Osteoblast (primary cell): ENCODE data around the gene RIPPLY3. TPM values are rescaled to one million over a fixed set of nuclear protein-coding genes. Genes with fewer than 3 reads are reported as not detected.

ENCODE experiments used
- DNase-seq: peaks from one replicate; pipeline ENCODE4 v3.0.0; 2011; ENCODE audit warnings: low spot score, mixed read lengths; ENCODE audit not compliant: insufficient read length; ENCODE audit errors: missing footprints
- H2AFZ ChIP-seq: 2 replicates; pipeline ENCODE4 v1.6.0; 2011; ENCODE audit warnings: mild to moderate bottlenecking, low read length
- H3K27ac ChIP-seq: 2 replicates; pipeline ENCODE4 v1.5.1; 2011; ENCODE audit warnings: mild to moderate bottlenecking, low read depth, low read length, moderate library complexity
- H3K27me3 ChIP-seq: 2 replicates; pipeline ENCODE4 v1.6.0; 2012; ENCODE audit warnings: mild to moderate bottlenecking, control low read depth, inconsistent platforms, low read length, moderate library complexity; ENCODE audit not compliant: insufficient read depth
- H3K36me3 ChIP-seq: 2 replicates; pipeline ENCODE4 v1.5.1; 2011; ENCODE audit warnings: mild to moderate bottlenecking, low read length, control low read depth, moderate library complexity; ENCODE audit not compliant: insufficient read depth
- H3K4me1 ChIP-seq: 2 replicates; pipeline ENCODE4 v1.5.1; 2011; ENCODE audit warnings: mild to moderate bottlenecking, low read length, control low read depth, moderate library complexity; ENCODE audit not compliant: insufficient read depth
- H3K4me2 ChIP-seq: 2 replicates; pipeline ENCODE4 v1.6.0; 2011; ENCODE audit warnings: mild to moderate bottlenecking, low read length; ENCODE audit not compliant: insufficient read depth
- H3K4me3 ChIP-seq: fragments of 200-600 bp; sonication (generic); 3 replicates; pipeline ENCODE4 v1.5.1; 2012; ENCODE audit warnings: mild to moderate bottlenecking, low read length, inconsistent platforms; ENCODE audit not compliant: insufficient read depth
- H3K79me2 ChIP-seq: 2 replicates; pipeline ENCODE4 v1.6.0; 2012; ENCODE audit warnings: mild to moderate bottlenecking, low read length, control low read depth, inconsistent platforms; ENCODE audit not compliant: insufficient read depth
- H3K9me3 ChIP-seq: 2 replicates; pipeline ENCODE4 v1.5.1; 2011; ENCODE audit warnings: low read depth, low read length, control low read depth
- H4K20me1 ChIP-seq: 2 replicates; pipeline ENCODE4 v1.6.0; 2012; ENCODE audit warnings: mild to moderate bottlenecking, low read length, control low read depth; ENCODE audit not compliant: insufficient read depth
- total RNA-seq: library from RNA; depleted of rRNA; stranded (reverse); fragments of >200 nt; gene quantifications from 2 replicates; pipeline ENCODE4 v1.2.3, GENCODE V29; 2012
- TF ChIP-seq, protein P1 (sequence below): IDR thresholded peaks from 2 replicates; pipeline ENCODE4 v1.5.1; 2011; ENCODE audit warnings: mild to moderate bottlenecking, low read depth, low read length, moderate library complexity; ENCODE audit errors: extremely low read depth

The RIPPLY3 gene
- total RNA-seq, 1 donor: not detected

DNA sequence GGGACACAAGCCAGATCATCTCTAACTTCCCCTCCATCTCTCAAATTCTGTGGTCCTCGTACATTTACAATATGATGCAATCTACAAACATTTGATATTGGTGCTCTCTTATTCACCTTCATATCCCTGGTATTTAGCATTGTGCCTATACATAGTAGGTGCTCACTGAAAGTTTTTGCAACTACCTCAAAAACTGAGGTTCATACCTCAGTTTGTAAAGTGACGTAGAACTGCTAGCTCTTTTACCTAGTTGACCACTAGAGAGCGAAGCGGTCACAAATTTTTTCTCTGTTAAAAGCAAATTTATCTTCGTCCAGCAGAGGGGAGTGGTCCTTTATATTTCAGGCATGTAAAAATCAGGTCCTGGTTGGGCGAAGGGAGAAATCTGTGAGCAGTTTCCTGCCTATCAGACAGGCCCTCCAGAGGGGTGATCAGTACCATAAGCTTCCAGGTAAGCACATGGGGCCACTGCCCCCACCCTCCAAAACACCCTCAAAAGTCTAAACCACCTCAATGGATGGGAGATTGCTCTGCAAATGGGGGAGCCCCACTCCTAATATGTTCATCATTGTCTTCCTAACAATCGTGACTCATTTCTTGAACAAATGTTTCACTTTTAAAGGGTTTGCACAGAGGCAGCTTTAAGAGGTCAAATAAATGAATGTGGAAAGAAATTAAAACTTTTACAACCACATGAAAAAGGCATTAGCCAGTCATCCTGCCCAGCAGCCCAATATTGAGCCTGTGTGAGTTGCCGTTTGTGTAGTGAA lies 29.4 kb upstream of the RIPPLY3 start:
- H3K4me2 ChIP-seq: peak overlapping the region; percentile 70
- H3K4me1 ChIP-seq: peaks cover 19% of the 10 kb centered on the region
- peak overlapping the region; percentile 51 for H3K4me3 ChIP-seq
- H3K79me2 ChIP-seq: no peaks in the 10 kb centered on the region
- H2AFZ ChIP-seq: peak overlapping the region; percentile 74
- no peaks in the 10 kb centered on the region for H4K20me1 ChIP-seq
- TF ChIP-seq, protein P1, sequence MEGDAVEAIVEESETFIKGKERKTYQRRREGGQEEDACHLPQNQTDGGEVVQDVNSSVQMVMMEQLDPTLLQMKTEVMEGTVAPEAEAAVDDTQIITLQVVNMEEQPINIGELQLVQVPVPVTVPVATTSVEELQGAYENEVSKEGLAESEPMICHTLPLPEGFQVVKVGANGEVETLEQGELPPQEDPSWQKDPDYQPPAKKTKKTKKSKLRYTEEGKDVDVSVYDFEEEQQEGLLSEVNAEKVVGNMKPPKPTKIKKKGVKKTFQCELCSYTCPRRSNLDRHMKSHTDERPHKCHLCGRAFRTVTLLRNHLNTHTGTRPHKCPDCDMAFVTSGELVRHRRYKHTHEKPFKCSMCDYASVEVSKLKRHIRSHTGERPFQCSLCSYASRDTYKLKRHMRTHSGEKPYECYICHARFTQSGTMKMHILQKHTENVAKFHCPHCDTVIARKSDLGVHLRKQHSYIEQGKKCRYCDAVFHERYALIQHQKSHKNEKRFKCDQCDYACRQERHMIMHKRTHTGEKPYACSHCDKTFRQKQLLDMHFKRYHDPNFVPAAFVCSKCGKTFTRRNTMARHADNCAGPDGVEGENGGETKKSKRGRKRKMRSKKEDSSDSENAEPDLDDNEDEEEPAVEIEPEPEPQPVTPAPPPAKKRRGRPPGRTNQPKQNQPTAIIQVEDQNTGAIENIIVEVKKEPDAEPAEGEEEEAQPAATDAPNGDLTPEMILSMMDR: peak; percentile 88
- peak; percentile 89 for DNase-seq
- H3K36me3 ChIP-seq: no peaks in the 10 kb centered on the region
- no peak overlapping the region for H3K27ac ChIP-seq
- no peaks in the 10 kb centered on the region for H3K27me3 ChIP-seq
- H3K9me3 ChIP-seq: no peaks in the 10 kb centered on the region

DNA sequence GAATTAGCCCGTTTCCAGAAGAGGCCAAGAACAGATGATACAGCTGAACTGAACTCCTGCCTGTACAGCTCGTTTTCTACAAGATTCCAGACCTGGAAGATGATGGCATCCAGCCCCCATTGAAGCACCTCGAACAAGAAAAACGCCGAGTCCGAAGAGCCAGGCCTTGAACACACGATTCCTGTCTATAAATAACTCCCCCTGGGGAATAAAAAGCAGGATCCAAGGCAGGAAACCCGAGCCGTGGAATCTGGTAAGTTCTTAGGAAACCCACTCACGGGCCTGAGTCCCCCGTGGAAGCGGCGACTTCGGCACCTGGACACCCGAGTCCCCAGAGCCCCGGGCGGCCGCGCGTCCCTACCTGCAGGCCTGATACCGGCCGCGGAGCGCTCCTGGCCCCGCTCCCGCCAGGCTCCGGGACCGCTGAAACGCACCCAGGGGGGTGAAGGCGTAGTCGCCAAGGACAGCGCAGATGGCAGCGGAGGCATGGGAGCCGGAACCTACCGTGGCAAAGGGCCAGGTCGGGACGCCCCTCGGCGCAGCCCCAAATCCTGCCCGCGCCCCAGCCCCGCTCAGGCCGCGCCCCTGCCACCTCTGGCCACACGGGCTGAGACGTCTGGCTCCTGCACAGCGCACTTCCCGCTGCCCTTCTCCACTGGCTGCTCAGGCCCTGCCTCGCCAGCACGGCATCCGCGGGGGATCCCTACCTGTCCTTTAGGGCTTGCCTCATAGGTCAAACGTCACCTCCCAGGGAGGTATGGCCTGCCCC lies 26.0 kb upstream of the RIPPLY3 start:
- Histone ChIP-seq H3K27ac (no peak overlapping the region), H3K79me2 (no peaks in the 10 kb centered on the region), H2AFZ (peak overlapping the region; percentile 85), H3K4me1 (peaks cover 19% of the 10 kb centered on the region), H3K9me3 (no peaks in the 10 kb centered on the region), H3K4me2 (peak overlapping the region; percentile 91), H4K20me1 (no peaks in the 10 kb centered on the region), H3K4me3 (peak overlapping the region; percentile 76), H3K36me3 (no peaks in the 10 kb centered on the region), H3K27me3 (no peaks in the 10 kb centered on the region)
- DNase-seq: no peak
- TF ChIP-seq, protein P1: no peak

DNA sequence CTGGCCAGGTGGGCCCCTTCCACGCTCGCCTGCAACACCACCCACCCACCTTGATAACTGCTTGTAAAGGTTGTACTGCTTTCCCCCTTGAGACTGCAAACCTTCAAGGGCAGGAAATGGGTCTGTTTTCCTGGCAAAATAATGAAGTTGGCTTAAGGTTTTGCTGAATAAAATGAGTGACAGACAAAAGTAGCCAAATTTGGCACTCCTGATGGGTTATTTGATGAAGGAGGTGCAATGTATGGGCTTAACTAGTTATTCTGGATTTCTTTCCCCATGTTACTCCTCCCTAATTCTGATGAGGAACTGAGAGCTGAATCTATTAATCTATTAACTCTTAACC lies 25.5 kb upstream of the RIPPLY3 start:
- H2AFZ ChIP-seq: peak overlapping the region; percentile 85
- H3K36me3 ChIP-seq: no peaks in the 10 kb centered on the region
- no peak for DNase-seq
- H3K4me2 ChIP-seq: peak overlapping the region; percentile 91
- H3K79me2 ChIP-seq: no peaks in the 10 kb centered on the region
- peaks cover 19% of the 10 kb centered on the region for H3K4me1 ChIP-seq
- peak overlapping the region; percentile 76 for H3K4me3 ChIP-seq
- no peak overlapping the region for H3K27ac ChIP-seq
- TF ChIP-seq, protein P1: no peak
- no peaks in the 10 kb centered on the region for H4K20me1 ChIP-seq
- no peaks in the 10 kb centered on the region for H3K9me3 ChIP-seq
- H3K27me3 ChIP-seq: no peaks in the 10 kb centered on the region

DNA sequence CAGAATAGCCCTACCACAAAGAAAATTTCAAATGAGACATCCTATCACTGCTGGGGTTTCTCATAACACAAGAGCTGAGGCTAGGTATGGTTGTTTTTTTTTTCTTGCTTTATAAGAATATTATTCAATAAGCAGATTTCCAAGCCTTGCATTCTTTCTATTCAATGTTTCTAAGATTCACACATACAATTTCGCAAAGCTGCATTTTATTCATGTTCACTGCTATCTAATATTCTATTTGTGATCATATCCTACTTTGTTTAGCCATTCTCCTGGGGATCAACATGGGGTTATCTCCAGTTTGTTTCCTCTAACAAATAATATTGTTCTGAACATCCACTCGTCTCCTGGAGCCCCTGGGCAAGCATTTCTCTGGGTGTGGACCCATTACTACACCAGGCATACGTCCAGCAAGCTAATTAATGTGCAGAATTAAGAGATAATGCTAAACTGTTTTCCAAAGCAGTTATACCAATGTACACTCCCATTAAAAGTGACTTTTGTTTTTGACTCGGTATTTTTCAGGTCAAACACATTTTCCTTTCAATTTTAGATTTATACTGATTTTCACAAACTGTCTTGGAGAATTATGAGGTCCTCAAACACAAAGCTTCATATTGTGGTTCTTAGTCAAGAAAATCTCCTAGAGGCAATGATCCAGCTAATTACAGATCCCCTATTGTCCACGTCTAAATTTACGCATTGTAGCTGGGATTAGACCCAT lies 24.4 kb upstream of the RIPPLY3 start:
- Histone ChIP-seq H3K79me2 (no peaks in the 10 kb centered on the region), H3K4me2 (no peak overlapping the region), H4K20me1 (no peaks in the 10 kb centered on the region), H3K4me1 (peaks cover 18% of the 10 kb centered on the region), H3K9me3 (no peaks in the 10 kb centered on the region), H3K27me3 (no peaks in the 10 kb centered on the region), H2AFZ (no peak overlapping the region), H3K27ac (no peak overlapping the region), H3K4me3 (no peak overlapping the region), H3K36me3 (no peaks in the 10 kb centered on the region)
- TF ChIP-seq, protein P1: no peak
- DNase-seq: no peak
